Astrocyte (in vitro differentiated cells and primary cell): ENCODE measurements around the gene LRMDA.

Source experiments
- EZH2 ChIP-seq: IDR thresholded peaks from 2 replicates; pipeline ENCODE4 v1.6.1; 2012; ENCODE audit warnings: mild to moderate bottlenecking, low read length, inconsistent platforms; ENCODE audit not compliant: insufficient read depth
- TF ChIP-seq, protein P1 (sequence below): IDR thresholded peaks from 2 replicates; pipeline ENCODE4 v1.5.1; 2011; ENCODE audit warnings: low read depth, mild to moderate bottlenecking, inconsistent platforms, low read length, moderate library complexity; ENCODE audit not compliant: insufficient read depth

DNA sequence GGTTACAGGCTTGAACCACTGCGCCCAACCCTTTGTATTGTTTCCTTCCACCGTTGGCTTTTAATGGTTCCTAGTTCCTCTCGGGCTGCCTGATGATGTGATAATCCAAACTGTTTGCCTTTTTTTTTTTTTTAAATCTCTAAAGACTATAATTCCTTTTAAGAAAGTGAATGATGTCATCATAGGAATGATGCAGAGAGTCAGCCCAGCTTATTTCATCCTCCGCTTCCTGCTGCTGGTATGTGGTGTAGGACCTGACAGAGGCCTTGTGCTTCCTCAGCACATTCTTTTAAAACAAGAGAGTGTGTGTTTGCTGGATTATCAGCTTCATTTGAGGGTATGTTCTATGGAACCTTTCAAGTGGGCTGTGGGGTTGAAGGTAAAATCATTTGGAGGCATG, 241.4 kb downstream of the LRMDA start:
- TF ChIP-seq, protein P1, sequence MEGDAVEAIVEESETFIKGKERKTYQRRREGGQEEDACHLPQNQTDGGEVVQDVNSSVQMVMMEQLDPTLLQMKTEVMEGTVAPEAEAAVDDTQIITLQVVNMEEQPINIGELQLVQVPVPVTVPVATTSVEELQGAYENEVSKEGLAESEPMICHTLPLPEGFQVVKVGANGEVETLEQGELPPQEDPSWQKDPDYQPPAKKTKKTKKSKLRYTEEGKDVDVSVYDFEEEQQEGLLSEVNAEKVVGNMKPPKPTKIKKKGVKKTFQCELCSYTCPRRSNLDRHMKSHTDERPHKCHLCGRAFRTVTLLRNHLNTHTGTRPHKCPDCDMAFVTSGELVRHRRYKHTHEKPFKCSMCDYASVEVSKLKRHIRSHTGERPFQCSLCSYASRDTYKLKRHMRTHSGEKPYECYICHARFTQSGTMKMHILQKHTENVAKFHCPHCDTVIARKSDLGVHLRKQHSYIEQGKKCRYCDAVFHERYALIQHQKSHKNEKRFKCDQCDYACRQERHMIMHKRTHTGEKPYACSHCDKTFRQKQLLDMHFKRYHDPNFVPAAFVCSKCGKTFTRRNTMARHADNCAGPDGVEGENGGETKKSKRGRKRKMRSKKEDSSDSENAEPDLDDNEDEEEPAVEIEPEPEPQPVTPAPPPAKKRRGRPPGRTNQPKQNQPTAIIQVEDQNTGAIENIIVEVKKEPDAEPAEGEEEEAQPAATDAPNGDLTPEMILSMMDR, result no peak
- no peak for TF ChIP-seq EZH2
